H9 (cell line): ENCODE measurements around the gene AASS. TPM values are rescaled to one million over a fixed set of nuclear protein-coding genes. Genes with fewer than 3 reads are reported as not detected.

Experiments
- DNase-seq: peaks from one replicate; pipeline ENCODE4 v3.0.0-alpha.2; 2017
- H2AFZ ChIP-seq: one replicate; pipeline ENCODE4 v1.6.1; 2013; ENCODE audit warnings: mild to moderate bottlenecking, low read length, control low read depth, moderate library complexity
- H2AK5ac ChIP-seq: 2 replicates; pipeline ENCODE4 v1.6.1; 2013; ENCODE audit warnings: low read length, control low read depth, mixed read lengths; ENCODE audit not compliant: insufficient read length
- H2BK120ac ChIP-seq: one replicate; pipeline ENCODE4 v1.6.1; 2013; ENCODE audit warnings: low read depth, mild to moderate bottlenecking, low read length, control low read depth, inconsistent platforms; ENCODE audit not compliant: poor library complexity, severe bottlenecking
- H2BK12ac ChIP-seq: 2 replicates; pipeline ENCODE4 v1.6.1; 2013; ENCODE audit warnings: low read length, control low read depth, mixed read lengths, low read depth; ENCODE audit not compliant: insufficient read length
- H2BK15ac ChIP-seq: 2 replicates; pipeline ENCODE4 v1.6.1; 2013; ENCODE audit warnings: low read depth, low read length, control low read depth
- H2BK20ac ChIP-seq: one replicate; pipeline ENCODE4 v1.6.1; 2013; ENCODE audit warnings: low read depth, mild to moderate bottlenecking, low read length, control low read depth, inconsistent platforms; ENCODE audit not compliant: poor library complexity, severe bottlenecking
- H2BK5ac ChIP-seq: 2 replicates; pipeline ENCODE4 v1.6.1; 2013; ENCODE audit warnings: low read length, control low read depth, mixed read lengths; ENCODE audit not compliant: insufficient read length
- H3K14ac ChIP-seq: 2 replicates; pipeline ENCODE4 v1.6.1; 2013; ENCODE audit warnings: low read length, control low read depth; ENCODE audit not compliant: insufficient read depth
- H3K18ac ChIP-seq: 2 replicates; pipeline ENCODE4 v1.6.1; 2013; ENCODE audit warnings: low read depth, mild to moderate bottlenecking, mixed read lengths, low read length, control low read depth; ENCODE audit not compliant: insufficient read length
- H3K23ac ChIP-seq: 2 replicates; pipeline ENCODE4 v1.6.1; 2013; ENCODE audit warnings: low read length, control low read depth, mixed read lengths, low read depth; ENCODE audit not compliant: insufficient read length
- H3K23me2 ChIP-seq: 2 replicates; pipeline ENCODE4 v1.6.1; 2013; ENCODE audit warnings: low read depth, mild to moderate bottlenecking, mixed read lengths, low read length, control low read depth; ENCODE audit not compliant: insufficient read length, poor library complexity, severe bottlenecking
- H3K27ac ChIP-seq: 2 replicates; pipeline ENCODE4 v1.5.1; 2013; ENCODE audit warnings: low read length, control low read depth, mixed read lengths, low read depth; ENCODE audit not compliant: insufficient read length
- H3K27me3 ChIP-seq: 2 replicates; pipeline ENCODE4 v1.6.1; 2013; ENCODE audit warnings: low read length, control low read depth, inconsistent platforms; ENCODE audit not compliant: insufficient read depth
- H3K4ac ChIP-seq: 2 replicates; pipeline ENCODE4 v1.6.1; 2013; ENCODE audit warnings: low read depth, mild to moderate bottlenecking, control low read depth, inconsistent platforms, low read length, moderate library complexity
- H3K4me1 ChIP-seq: 2 replicates; pipeline ENCODE4 v1.6.1; 2013; ENCODE audit warnings: low read length, control low read depth, inconsistent platforms; ENCODE audit not compliant: insufficient read depth
- H3K4me2 ChIP-seq: 2 replicates; pipeline ENCODE4 v1.6.1; 2013; ENCODE audit warnings: low read length, control low read depth, mixed read lengths; ENCODE audit not compliant: insufficient read length, insufficient read depth
- H3K56ac ChIP-seq: 2 replicates; pipeline ENCODE4 v1.6.1; 2013; ENCODE audit warnings: low read depth, mild to moderate bottlenecking, mixed read lengths, low read length, control low read depth; ENCODE audit not compliant: insufficient read length
- H3K79me1 ChIP-seq: 2 replicates; pipeline ENCODE4 v1.6.1; 2013; ENCODE audit warnings: low read depth, mild to moderate bottlenecking, moderate library complexity, low read length, control low read depth, inconsistent platforms; ENCODE audit not compliant: insufficient read depth, poor library complexity, severe bottlenecking
- H3K79me2 ChIP-seq: 2 replicates; pipeline ENCODE4 v1.6.1; 2013; ENCODE audit warnings: low read length, control low read depth, inconsistent platforms; ENCODE audit not compliant: insufficient read depth
- H3K9ac ChIP-seq: 2 replicates; pipeline ENCODE4 v1.6.1; 2013; ENCODE audit warnings: low read length, control low read depth, mixed read lengths; ENCODE audit not compliant: insufficient read length; ENCODE audit errors: extremely low read depth
- H3K9me3 ChIP-seq: one replicate; pipeline ENCODE4 v1.6.1; 2013; ENCODE audit warnings: low read depth, low read length, inconsistent platforms; ENCODE audit not compliant: control insufficient read depth
- H3T11ph ChIP-seq: one replicate; pipeline ENCODE4 v1.6.1; 2013; ENCODE audit warnings: mild to moderate bottlenecking, low read length, control low read depth, inconsistent platforms
- H4K20me1 ChIP-seq: one replicate; pipeline ENCODE4 v1.6.1; 2013; ENCODE audit not compliant: control insufficient read depth, insufficient read length, insufficient read depth
- H4K5ac ChIP-seq: 2 replicates; pipeline ENCODE4 v1.6.1; 2013; ENCODE audit warnings: low read depth, mild to moderate bottlenecking, mixed read lengths, low read length, control low read depth; ENCODE audit not compliant: insufficient read length
- H4K8ac ChIP-seq: replicated peaks from 2 replicates; pipeline ENCODE4 v1.6.1; 2013; ENCODE audit warnings: low read length, control low read depth, mixed read lengths, low read depth; ENCODE audit not compliant: insufficient read length
- H4K91ac ChIP-seq: 2 replicates; pipeline ENCODE4 v1.6.1; 2013; ENCODE audit warnings: low read depth, mild to moderate bottlenecking, moderate library complexity, mixed read lengths, low read length, control low read depth; ENCODE audit not compliant: insufficient read length
- H3K27ac Mint-ChIP-seq, 3 experiments: 2 replicates in 2 of 3; 3 replicates in 1 of 3; pipeline ENCODE4 v1.8.0; 2020 to 2021; ENCODE audit warnings: mixed read lengths in 3 of 3, mild to moderate bottlenecking in 1 of 3, moderate library complexity in 1 of 3
- H3K27me3 Mint-ChIP-seq: 2 replicates; pipeline ENCODE4 v1.8.0; 2021; ENCODE audit warnings: low read depth, mild to moderate bottlenecking, moderate library complexity, mixed read lengths
- H3K36me3 Mint-ChIP-seq, 3 experiments: 2 replicates in 2 of 3; 3 replicates in 1 of 3; pipeline ENCODE4 v1.8.0; 2020 to 2021; ENCODE audit warnings: low read depth in 3 of 3, mixed read lengths in 3 of 3; ENCODE audit not compliant: insufficient read depth in 1 of 3
- H3K4me1 Mint-ChIP-seq, 2 experiments: 2 replicates each; pipeline ENCODE4 v1.8.0; 2020; ENCODE audit warnings: mixed read lengths in 2 of 2
- H3K4me3 Mint-ChIP-seq, 2 experiments: 2 replicates in 1 of 2; 3 replicates in 1 of 2; pipeline ENCODE4 v1.8.0; 2020 to 2021; ENCODE audit warnings: mild to moderate bottlenecking in 2 of 2, mixed read lengths in 2 of 2, moderate library complexity in 1 of 2
- H3K9me3 Mint-ChIP-seq, 2 experiments: 2 replicates in 1 of 2; 3 replicates in 1 of 2; pipeline ENCODE4 v1.8.0; 2020; ENCODE audit warnings: mild to moderate bottlenecking in 2 of 2, mixed read lengths in 2 of 2, moderate library complexity in 1 of 2
- CTCF ChIP-seq: fragments of 200-600 bp; sonication (generic); conservative IDR thresholded peaks from 3 replicates; pipeline ENCODE4 v1.8.0; 2021; ENCODE audit warnings: antibody characterized with exemption, mild to moderate bottlenecking
- WGBS: extraction: QIAGEN DNeasy Blood & Tissue Kit; methylation state at CpG from one replicate; pipeline ENCODE4 v1.1.7; 2013; ENCODE audit warnings: missing lambda C conversion rate, low lambda C conversion rate, mixed read lengths; ENCODE audit not compliant: insufficient read length; ENCODE audit errors: extremely low coverage; 5-methylcytosine and 5-hydroxymethylcytosine counted together
- total RNA-seq: library from RNA; stranded (reverse); gene quantifications from 2 replicates; pipeline ENCODE4 v1.2.1, GENCODE V29; 2021

The AASS gene
- total RNA-seq, 1 experiment from 2014 or later, result 398 TPM

DNA sequence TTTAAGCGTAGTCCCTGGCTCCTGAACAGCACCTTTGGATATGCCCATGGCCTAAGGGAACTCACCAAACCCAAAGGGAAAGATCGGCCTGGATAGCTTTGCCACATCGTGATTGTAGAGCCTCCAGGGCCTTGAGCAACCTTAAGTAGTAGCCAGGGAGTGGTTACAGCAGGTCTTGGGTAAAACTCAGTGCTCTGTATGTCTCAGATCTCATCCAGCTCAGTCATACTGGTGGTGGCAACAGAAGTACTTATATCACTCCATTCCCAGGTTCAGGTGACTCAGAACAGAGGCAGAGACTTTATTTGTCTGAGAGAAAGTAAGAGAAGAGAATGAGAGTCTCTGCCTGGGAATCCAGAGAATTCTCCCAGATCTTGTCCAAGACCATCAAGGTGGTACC is 39.1 kb upstream of the AASS start:
- WGBS, result no CpG with 5 or more reads among the region's 3 CpGs
- no peaks in the 10 kb centered on the region for H3K79me2 ChIP-seq
- H3K18ac ChIP-seq, result no peak overlapping the region
- H3K4me1 Mint-ChIP-seq, result peaks cover 0 to 3% of the 10 kb centered on the region in 2 experiments; a peak in 1 of 4 replicates
- H3K4me2 ChIP-seq, result no peak overlapping the region
- no peak overlapping the region for H2BK120ac ChIP-seq
- no peaks in the 10 kb centered on the region for H3K4me1 ChIP-seq
- no peak overlapping the region for H2AK5ac ChIP-seq
- no peak overlapping the region for H3T11ph ChIP-seq
- H2BK20ac ChIP-seq, result no peak overlapping the region
- H2BK12ac ChIP-seq, result no peak overlapping the region
- H4K8ac ChIP-seq, result no peak overlapping the region
- H3K23ac ChIP-seq, result no peak overlapping the region
- H3K27me3 ChIP-seq, result no peaks in the 10 kb centered on the region
- H2BK5ac ChIP-seq, result no peak overlapping the region
- H3K9me3 ChIP-seq, result no peaks in the 10 kb centered on the region
- no peak overlapping the region for H2BK15ac ChIP-seq
- H3K79me1 ChIP-seq, result no peaks in the 10 kb centered on the region
- peaks cover 0 to 5% (median 0%) of the 10 kb centered on the region in 3 experiments; a peak in 2 of 7 replicates for H3K36me3 Mint-ChIP-seq
- no peak overlapping the region for H3K4me3 Mint-ChIP-seq
- DNase-seq, result no peak
- H2AFZ ChIP-seq, result no peak overlapping the region
- H3K9ac ChIP-seq, result no peak overlapping the region
- no peak overlapping the region for H4K5ac ChIP-seq
- no peaks in the 10 kb centered on the region for H3K27me3 Mint-ChIP-seq
- H3K14ac ChIP-seq, result no peak overlapping the region
- no peak for TF ChIP-seq CTCF
- H3K27ac Mint-ChIP-seq, result no peak overlapping the region
- H3K23me2 ChIP-seq, result no peaks in the 10 kb centered on the region
- no peak overlapping the region for H3K27ac ChIP-seq
- H3K56ac ChIP-seq, result no peak overlapping the region
- no peak overlapping the region for H3K4ac ChIP-seq
- H4K91ac ChIP-seq, result no peak overlapping the region
- H4K20me1 ChIP-seq, result no peaks in the 10 kb centered on the region
- H3K9me3 Mint-ChIP-seq, result 0 out of 5 replicates have a peak, but pooled peaks cover 0 to 2% of the 10 kb centered on the region in 2 experiments
